Measurements from ENCODE around the gene OTOG. TPM values are rescaled to one million over a fixed set of nuclear protein-coding genes. Genes with fewer than 3 reads are reported as not detected.

OTOG gene
- total and polyA plus RNA-seq, 2 of the 8 experiments (the other 6 are each of a cell fraction or from before 2014, with no cell fraction given): 0.41 to 1.5 TPM

- Histone ChIP-seq H2BK12ac (ENCODE audit: low read depth, low read length) (no peak overlapping the region), H3K56ac (replicated peaks; ENCODE audit: insufficient read length, low read depth, low read length) (no peak overlapping the region), H3K4me3 (ENCODE audit: extremely low read depth in 1 of 4, insufficient read depth in 2 of 4, low read depth in 3 of 4, low read length in 4 of 4) (no peak overlapping the region), H3K27me3 (replicated peaks in 1 of 4; ENCODE audit: control insufficient read depth in 3 of 4, extremely low read depth in 1 of 4, insufficient read depth in 3 of 4, low read length in 3 of 4) (peaks cover 0 to 8% (median 2%) of the 10 kb centered on the region in 4 experiments; a peak in 2 of 7 replicates), H4K91ac (replicated peaks; ENCODE audit: insufficient read length, low read length) (no peak overlapping the region), H3K9me3 (ENCODE audit: insufficient read depth in 2 of 2, low read depth in 1 of 2, low read length in 1 of 2) (no peaks in the 10 kb centered on the region), H2BK120ac (replicated peaks; ENCODE audit: low read depth, low read length) (no peak overlapping the region), H2BK5ac (ENCODE audit: low read depth, low read length) (no peak overlapping the region), H3K23ac (ENCODE audit: insufficient read length) (no peak overlapping the region), H2AFZ (ENCODE audit: low read length) (no peak overlapping the region), H3K79me1 (ENCODE audit: low read depth, low read length) (no peaks in the 10 kb centered on the region), H3K14ac (ENCODE audit: insufficient read length) (no peak overlapping the region), H3K36me3 (ENCODE audit: control insufficient read depth in 2 of 4, insufficient read depth in 4 of 4, low read length in 3 of 4) (no peaks in the 10 kb centered on the region), H2BK20ac (ENCODE audit: low read length) (no peak overlapping the region), H4K8ac (ENCODE audit: extremely low read depth, insufficient read depth, low read length) (no peak overlapping the region), H3K4ac (replicated peaks; ENCODE audit: insufficient read length, low read depth, low read length) (no peak overlapping the region), H3K4me1 (replicated peaks in 1 of 4; ENCODE audit: control insufficient read depth in 3 of 4, insufficient read depth in 4 of 4, low read length in 3 of 4) (peaks cover 4 to 15% (median 6%) of the 10 kb centered on the region in 4 experiments; a peak in 6 of 7 replicates), H3K79me2 (ENCODE audit: control insufficient read depth in 1 of 2, insufficient read depth in 2 of 2, low read length in 2 of 2) (no peaks in the 10 kb centered on the region), H3K27ac (ENCODE audit: low read depth, low read length) (no peak overlapping the region), H3K9ac (replicated peaks in 1 of 4; ENCODE audit: extremely low read depth in 1 of 4, low read depth in 3 of 4, low read length in 3 of 4) (no peak overlapping the region), H4K20me1 (replicated peaks in 1 of 2; ENCODE audit: control insufficient read depth in 1 of 2, insufficient read depth in 2 of 2, low read length in 2 of 2) (no peaks in the 10 kb centered on the region), H3K23me2 (ENCODE audit: low read depth, low read length) (peaks cover 7% of the 10 kb centered on the region; the same call in 1 of the 2 replicates), H4K5ac (ENCODE audit: insufficient read length, low read depth, low read length) (no peak overlapping the region), H3K18ac (ENCODE audit: extremely low read depth, low read length) (no peak overlapping the region), H2AK5ac (ENCODE audit: low read depth, low read length) (no peak overlapping the region), H3K4me2 (ENCODE audit: insufficient read depth in 1 of 2, low read depth in 2 of 2, low read length in 2 of 2) (no peak overlapping the region), H2BK15ac (ENCODE audit: low read length) (no peak overlapping the region; the same call in 1 of the 2 replicates)
- 94% methylated on average over 7 of the region's 7 CpGs; no CpG with 5 or more reads in 1 of the 2 experiments for WGBS, 2 experiments (ENCODE audit: extremely low coverage in 1 of 2, insufficient coverage in 1 of 2, insufficient read length in 1 of 2, insufficient replicate concordance in 2 of 2, low coverage in 1 of 2, low lambda C conversion rate in 2 of 2, missing lambda C conversion rate in 1 of 2)
- ChIA-PET POLR2A (ENCODE audit: partially characterized antibody) (no interaction called here), CTCF (ENCODE audit: partially characterized antibody) (interaction anchor here (1.0 to 9.4 kb wide), 5 partner anchors 10 to 170 kb away, joined by 3 to 98 read pairs (median 4); no protein-coding TSS in a partner anchor)
- no peak for DNase-seq (ENCODE audit: low read depth in 1 of 2, low spot score in 2 of 2)
- no peak for FAIRE-seq
- TF ChIP-seq NANOG (IDR thresholded peaks at IDR 0.05; ENCODE audit: insufficient read depth, low read depth, low read length, poor library complexity, severe bottlenecking) (no peak), EGR1 (IDR thresholded peaks at IDR 0.05; ENCODE audit: borderline replicate concordance, low read depth, low read length) (no peak), CTBP2 (IDR thresholded peaks at IDR 0.05; ENCODE audit: borderline replicate concordance, insufficient read depth, insufficient read length, low read length) (no peak), NRF1 (IDR thresholded peaks at IDR 0.05; ENCODE audit: low read depth, low read length) (no peak), CEBPB (IDR thresholded peaks at IDR 0.05; ENCODE audit: low read depth, low read length) (no peak), RFX5 (IDR thresholded peaks at IDR 0.05; ENCODE audit: borderline replicate concordance, low read depth, low read length) (no peak), CREB1 (IDR thresholded peaks at IDR 0.05) (no peak), SRF (IDR thresholded peaks at IDR 0.05; ENCODE audit: low read depth, low read length) (no peak)
- TF ChIP-seq, protein P1, sequence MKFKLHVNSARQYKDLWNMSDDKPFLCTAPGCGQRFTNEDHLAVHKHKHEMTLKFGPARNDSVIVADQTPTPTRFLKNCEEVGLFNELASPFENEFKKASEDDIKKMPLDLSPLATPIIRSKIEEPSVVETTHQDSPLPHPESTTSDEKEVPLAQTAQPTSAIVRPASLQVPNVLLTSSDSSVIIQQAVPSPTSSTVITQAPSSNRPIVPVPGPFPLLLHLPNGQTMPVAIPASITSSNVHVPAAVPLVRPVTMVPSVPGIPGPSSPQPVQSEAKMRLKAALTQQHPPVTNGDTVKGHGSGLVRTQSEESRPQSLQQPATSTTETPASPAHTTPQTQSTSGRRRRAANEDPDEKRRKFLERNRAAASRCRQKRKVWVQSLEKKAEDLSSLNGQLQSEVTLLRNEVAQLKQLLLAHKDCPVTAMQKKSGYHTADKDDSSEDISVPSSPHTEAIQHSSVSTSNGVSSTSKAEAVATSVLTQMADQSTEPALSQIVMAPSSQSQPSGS (IDR thresholded peaks at IDR 0.05; ENCODE audit: low read length): no peak
- TF ChIP-seq, protein P2, sequence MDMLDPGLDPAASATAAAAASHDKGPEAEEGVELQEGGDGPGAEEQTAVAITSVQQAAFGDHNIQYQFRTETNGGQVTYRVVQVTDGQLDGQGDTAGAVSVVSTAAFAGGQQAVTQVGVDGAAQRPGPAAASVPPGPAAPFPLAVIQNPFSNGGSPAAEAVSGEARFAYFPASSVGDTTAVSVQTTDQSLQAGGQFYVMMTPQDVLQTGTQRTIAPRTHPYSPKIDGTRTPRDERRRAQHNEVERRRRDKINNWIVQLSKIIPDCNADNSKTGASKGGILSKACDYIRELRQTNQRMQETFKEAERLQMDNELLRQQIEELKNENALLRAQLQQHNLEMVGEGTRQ (IDR thresholded peaks at IDR 0.05; ENCODE audit: low read length): no peak
Measured at GRCh38 chr11:17551347-17552040, 4.4 kb downstream of the OTOG start.
